Activated CD8-positive, alpha-beta memory T cell treated with anti-CD3 and anti-CD28 coated beads for 48 hours (primary cell): ENCODE results near the gene WNT3.
"Not testable (repeated sequence)": the region's sequence is repeated elsewhere in the genome, so short reads cannot be mapped to it uniquely, and the experiment has no call there.

Experiments used
- DNase-seq, 3 experiments: peaks; one replicate each; pipeline ENCODE4 v3.0.0-alpha.2; 2020; ENCODE audit warnings: low read depth in 2 of 3, low spot score in 2 of 3

Gene WNT3

GRCh38 chr17:46788796-46789195 is 29.7 kb downstream of the WNT3 start:
- no peak for DNase-seq

DNA sequence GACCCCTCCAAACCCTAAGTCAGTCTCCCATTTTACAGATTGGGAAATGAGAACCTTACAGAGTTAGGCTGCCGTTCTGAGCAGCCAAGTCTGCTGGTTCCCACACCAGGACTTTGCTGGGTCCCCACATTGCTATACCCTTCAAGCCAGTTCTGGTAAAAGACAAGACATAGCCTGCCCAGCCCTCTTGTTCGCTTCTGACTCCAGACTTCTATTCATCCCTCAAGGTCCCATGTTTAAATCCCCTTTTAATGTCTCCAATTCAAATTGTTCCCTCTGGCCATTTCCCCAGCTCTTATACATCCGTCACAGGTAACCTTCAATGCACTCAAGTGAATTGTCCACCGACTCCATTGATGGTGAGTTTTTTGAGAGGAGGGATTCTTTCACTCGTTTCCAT is 30.2 kb downstream of the WNT3 start:
- DNase-seq = no peak

DNA sequence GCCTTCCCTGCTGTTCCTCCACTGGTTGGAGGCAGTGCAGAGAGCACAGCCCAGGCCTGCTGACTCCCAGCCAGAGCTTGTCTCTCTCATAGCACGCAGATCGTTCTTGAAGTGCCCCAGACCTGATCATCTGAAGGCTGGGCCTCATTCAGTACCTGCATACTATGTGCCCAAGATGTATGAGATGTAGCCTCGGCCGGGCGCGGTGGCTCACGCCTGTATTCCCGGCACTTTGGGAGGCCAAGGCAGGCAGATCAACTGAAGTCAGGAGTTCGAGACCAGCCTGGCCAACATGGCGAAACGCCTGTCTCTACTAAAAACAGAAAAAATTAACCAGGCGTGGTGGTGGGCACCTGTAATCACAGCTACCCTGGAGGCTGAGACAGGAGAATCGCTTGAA is 31.0 kb downstream of the WNT3 start:
- DNase-seq = no peak

DNA sequence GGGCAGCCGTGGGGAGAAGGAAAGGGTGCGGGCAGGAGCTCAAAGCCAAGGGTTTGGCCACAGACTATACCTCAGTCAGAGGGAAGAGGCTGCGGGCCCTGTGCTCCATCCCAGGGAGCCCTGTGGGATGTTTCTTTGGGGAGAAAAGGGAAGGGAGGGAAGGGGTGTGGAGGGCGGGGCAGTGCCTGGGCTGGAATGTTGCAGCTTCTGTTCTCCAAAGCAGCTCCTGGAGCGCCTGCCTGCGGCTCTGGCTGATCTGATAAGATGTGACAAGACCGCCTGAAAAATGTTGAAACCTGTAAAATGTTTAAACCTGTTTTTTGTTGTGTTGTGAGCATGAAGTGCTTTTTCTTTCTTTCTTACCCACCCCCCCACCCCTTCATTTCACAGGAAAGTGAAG is 32.8 kb downstream of the WNT3 start:
- no peak for DNase-seq

- DNase-seq = no peak
These were observed 35.4 kb downstream of the WNT3 start for GRCh38 chr17:46783031-46783593.

GRCh38 chr17:46782250-46782953 is 36.1 kb downstream of the WNT3 start:
- no peak for DNase-seq

- no peak for DNase-seq
These were observed 38.5 kb downstream of the WNT3 start for GRCh38 chr17:46780003-46780373.

- DNase-seq = no peak
These were observed 40.3 kb downstream of the WNT3 start for GRCh38 chr17:46777943-46778915.

GRCh38 chr17:46776298-46777005 is 42.0 kb downstream of the WNT3 start:
- no peak for DNase-seq

DNA sequence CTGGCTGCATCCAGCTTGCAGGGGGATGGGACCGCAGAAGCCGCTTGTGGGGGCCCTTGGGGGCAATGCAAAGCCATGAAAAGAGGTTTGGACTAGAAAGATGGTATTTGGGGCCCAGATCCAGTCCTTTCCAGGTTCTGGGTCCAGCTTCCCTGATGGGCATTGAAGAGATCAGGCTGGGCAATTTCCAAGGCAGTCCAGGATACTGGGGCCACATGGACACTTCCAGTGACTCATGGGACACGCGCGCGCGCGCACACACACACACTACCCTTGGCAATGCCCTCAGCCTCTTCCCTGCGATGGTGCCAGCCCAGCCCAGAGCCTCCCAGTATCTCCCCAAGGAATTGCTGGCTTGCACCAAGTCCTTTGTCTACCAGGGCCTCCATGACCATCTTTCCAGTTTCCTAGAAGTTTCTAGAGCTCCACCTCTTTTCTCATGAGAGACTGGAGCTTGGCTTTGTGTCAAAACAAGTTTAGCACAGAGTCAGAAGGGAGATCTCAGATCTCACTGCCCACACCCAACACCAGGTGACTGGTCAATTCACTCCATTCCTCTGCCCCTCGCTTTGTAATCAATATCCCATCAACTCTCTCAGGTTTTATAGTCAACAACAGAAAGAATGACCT is 44.3 kb downstream of the WNT3 start:
- DNase-seq = no peak

DNA sequence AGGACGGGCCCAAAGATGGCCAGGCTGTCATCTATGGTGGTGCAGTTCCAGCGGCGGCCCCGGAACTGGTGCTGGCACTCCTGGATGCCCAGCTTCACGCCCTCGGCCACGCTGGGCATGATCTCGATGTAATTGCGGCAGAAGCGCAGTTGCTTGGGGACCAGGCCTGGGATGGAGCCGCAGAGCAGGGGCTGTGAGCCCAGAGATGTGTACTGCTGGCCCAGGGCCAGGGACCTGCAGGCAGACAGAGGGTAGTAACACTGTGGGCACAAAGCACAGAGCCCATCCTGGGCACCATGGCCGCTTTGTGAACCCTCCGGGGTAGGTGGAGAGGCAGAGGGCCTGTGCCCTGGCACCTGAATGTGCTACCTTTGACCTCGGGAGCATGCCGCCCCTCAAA is 44.8 kb downstream of the WNT3 start:
- DNase-seq = no peak

DNA sequence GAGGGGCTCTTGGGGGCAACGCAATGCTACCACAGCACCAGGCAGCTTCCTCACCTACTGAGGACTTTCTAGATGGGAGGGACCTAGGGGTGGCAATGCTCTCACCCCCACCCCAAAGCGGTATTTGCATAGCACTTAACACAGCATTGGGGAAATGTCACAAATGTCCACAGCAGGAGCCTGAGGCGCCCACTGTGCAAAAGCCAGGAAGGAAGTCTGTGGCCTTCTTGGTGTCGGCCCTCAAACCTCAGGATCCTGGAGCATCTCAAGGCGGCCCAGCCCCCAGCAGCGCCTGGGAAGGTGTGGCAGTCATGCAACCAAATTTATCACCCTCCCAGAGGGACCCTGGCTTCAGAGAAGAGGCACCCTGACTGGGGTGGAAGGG is 45.3 kb downstream of the WNT3 start:
- DNase-seq = no peak

GRCh38 chr17:46772475-46773220 is 45.8 kb downstream of the WNT3 start:
- DNase-seq = no peak

DNA sequence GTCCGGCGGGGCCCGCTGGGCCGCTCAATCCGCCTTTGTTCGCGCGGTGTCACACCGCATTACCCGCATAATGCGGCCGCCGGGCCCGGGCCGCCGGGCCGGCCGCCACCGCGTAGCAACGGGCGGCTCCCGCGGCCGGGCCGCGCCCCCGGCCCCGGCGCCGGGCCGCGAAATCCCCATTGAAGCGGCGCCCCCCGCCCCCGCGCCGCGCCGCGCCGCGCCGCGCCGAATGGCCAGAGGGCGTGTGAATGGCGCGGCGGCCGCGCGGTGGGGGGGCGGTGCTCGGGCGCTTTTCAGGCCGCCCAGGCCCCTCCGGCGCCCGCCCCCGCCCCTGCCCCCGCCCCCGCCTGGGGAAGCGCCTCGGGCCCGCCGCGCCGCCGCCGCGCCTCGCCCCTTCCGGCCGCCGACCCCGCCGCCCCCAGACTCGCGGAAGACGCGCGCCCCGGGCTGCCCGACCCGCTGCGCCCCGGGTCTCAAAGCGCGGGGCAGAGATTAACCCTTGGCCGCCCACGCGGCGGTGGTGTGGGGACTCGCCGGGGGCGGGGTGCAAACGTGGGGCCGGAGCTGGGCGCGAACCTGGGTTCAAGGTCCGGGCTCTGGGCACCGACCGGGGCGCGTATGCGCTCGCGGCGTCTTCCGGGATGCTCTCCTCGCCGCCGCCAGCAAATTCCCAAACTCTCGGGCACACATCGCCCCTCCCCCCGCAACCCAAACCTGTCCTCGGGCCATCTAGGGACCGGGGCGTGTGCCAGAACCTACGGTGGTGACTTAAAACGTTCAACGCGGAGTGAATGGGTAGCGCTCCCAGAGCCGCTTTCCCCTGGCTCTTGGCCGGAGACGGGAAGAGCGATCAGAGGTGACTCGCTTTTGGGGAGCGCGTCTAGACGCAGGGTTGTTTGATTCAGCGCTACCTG is 46.7 kb downstream of the WNT3 start:
- DNase-seq = no peak

- no peak for DNase-seq
These were observed 47.5 kb downstream of the WNT3 start for GRCh38 chr17:46770818-46771560.

DNA sequence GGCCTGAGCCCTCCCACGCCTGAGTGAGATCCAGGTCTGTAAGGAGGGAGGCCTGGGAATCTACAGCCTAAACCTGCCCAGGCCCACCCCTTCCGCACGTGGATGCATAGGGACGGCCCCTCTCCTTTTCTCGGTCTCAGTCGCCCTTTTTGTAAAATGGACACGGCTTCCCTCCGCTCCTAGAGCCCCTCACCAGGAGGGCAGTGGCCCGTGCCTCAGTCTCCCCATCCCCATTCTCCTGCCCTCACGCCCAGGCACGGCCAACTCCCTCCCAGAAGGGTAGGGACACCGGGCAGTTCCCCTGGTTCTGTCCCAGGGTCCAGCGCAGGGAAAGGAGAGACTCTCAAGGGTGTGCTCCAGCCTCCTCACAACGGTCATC is 48.1 kb downstream of the WNT3 start:
- no peak for DNase-seq

GRCh38 chr17:46769531-46770438 is 48.7 kb downstream of the WNT3 start:
- no peak for DNase-seq

GRCh38 chr17:46768896-46769295 is 49.6 kb downstream of the WNT3 start:
- not testable (repeated sequence) for DNase-seq
